Caco-2 (cell line): ENCODE results near the gene LHX4. TPM values are rescaled to one million over a fixed set of nuclear protein-coding genes. Genes with fewer than 3 reads are reported as not detected.

Experiments
- BruUV-seq: library from RNA; stranded (reverse); fragments of 400-500 nt; replicated peaks from 2 replicates; lab custom pipeline; 2021; lab: Mats Ljungman, UMichigan
- CTCF ChIA-PET: fragments of 300-600 bp; sonication (Branson Sonifier 250); formaldehyde crosslinking; loops from one replicate; lab custom pipeline; 2022; ENCODE audit warnings: antibody characterized with exemption; lab: Charles Lee
- POLR2A ChIA-PET: fragments of 300-600 bp; sonication (Branson Sonifier 250); formaldehyde crosslinking; loops from one replicate; lab custom pipeline; 2022; ENCODE audit warnings: antibody characterized with exemption; lab: Charles Lee
- DNase-seq, 2 experiments: peaks; one replicate each; pipeline versions ENCODE4 v3.0.0 to v3.0.0-alpha.2; 2020 to 2022
- H3K27me3 ChIP-seq: replicated peaks from 2 replicates; pipeline ENCODE4 v1.6.0; 2011; ENCODE audit warnings: low read length; ENCODE audit not compliant: control insufficient read depth, insufficient read depth
- H3K36me3 ChIP-seq: 2 replicates; pipeline ENCODE4 v1.5.1; 2011; ENCODE audit warnings: low read length; ENCODE audit not compliant: control insufficient read depth, insufficient read depth
- H3K4me1 ChIP-seq: fragments of 250-450 bp; sonication (Bioruptor Pico); 2 replicates; pipeline ENCODE4 v1.5.1; 2020; ENCODE audit warnings: mild to moderate bottlenecking
- H3K4me3 ChIP-seq: 2 replicates; pipeline ENCODE4 v1.5.1; 2011; ENCODE audit warnings: low read depth, mild to moderate bottlenecking, control low read depth, low read length
- H3K9me3 ChIP-seq: fragments of 250-450 bp; sonication (Bioruptor Pico); 2 replicates; pipeline ENCODE4 v1.5.1; 2020; ENCODE audit warnings: mild to moderate bottlenecking, moderate library complexity
- H3K27ac Mint-ChIP-seq: one replicate; pipeline ENCODE4 v1.8.0; 2022; ENCODE audit warnings: mixed read lengths; ENCODE audit not compliant: unreplicated experiment
- H3K27me3 Mint-ChIP-seq: one replicate; pipeline ENCODE4 v1.8.0; 2022; ENCODE audit warnings: mixed read lengths; ENCODE audit not compliant: insufficient read depth, unreplicated experiment
- H3K36me3 Mint-ChIP-seq: one replicate; pipeline ENCODE4 v1.8.0; 2022; ENCODE audit warnings: mild to moderate bottlenecking, mixed read lengths; ENCODE audit not compliant: insufficient read depth, unreplicated experiment
- H3K4me1 Mint-ChIP-seq: one replicate; pipeline ENCODE4 v1.8.0; 2022; ENCODE audit warnings: low read depth, mixed read lengths; ENCODE audit not compliant: unreplicated experiment
- H3K4me3 Mint-ChIP-seq: one replicate; pipeline ENCODE4 v1.8.0; 2022; ENCODE audit warnings: mild to moderate bottlenecking, moderate library complexity, mixed read lengths; ENCODE audit not compliant: unreplicated experiment
- H3K9me3 Mint-ChIP-seq: one replicate; pipeline ENCODE4 v1.8.0; 2022; ENCODE audit warnings: mixed read lengths; ENCODE audit not compliant: unreplicated experiment
- intact Hi-C: fragments of 100-400 bp; cut with micrococcal nuclease; formaldehyde crosslinking; loops from one replicate; pipeline ENCODE4 v1.10.0; 2022; ENCODE audit not compliant: unreplicated experiment
- total RNA-seq: library from RNA; stranded (reverse); gene quantifications from 2 replicates; pipeline ENCODE4 v1.2.3, GENCODE V29; 2022
- TF ChIP-seq, protein P1 (sequence below), 2 experiments: fragments of 200-600 bp in 1 of 2; IDR thresholded peaks; 1 replicate in 1 of 2; 2 replicates in 1 of 2; pipeline versions ENCODE4 v1.5.1 to v1.8.0; 2011 to 2022; ENCODE audit warnings: antibody characterized with exemption in 1 of 2, control low read depth in 1 of 2, inconsistent platforms in 1 of 2, low read depth in 1 of 2, low read length in 1 of 2, mild to moderate bottlenecking in 1 of 2, moderate library complexity in 1 of 2; ENCODE audit not compliant: insufficient read depth in 1 of 2, severe bottlenecking in 1 of 2, unreplicated experiment in 1 of 2

Gene LHX4
- total RNA-seq, 1 experiment from 2014 or later = 0.16 TPM

DNA sequence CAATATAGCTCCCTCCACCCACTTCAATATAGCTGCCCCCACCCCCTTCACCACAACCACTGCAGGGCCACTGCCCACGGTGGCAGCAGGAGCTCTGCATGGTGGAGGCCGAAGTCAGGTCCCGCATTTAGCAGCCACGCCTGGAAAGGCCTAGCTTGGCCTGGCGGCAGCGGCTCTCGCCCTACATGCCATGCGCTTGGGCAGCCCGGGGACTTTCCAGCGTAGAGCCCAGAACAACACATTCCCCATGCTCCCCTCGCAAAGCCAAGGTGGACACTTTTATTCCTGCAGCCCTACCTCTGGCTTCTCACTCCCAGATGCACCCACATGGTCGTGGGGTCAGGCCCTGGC lies 37.1 kb downstream of the LHX4 start:
- Mint-ChIP-seq H3K27ac (no peak overlapping the region), H3K4me3 (no peak overlapping the region), H3K27me3 (no peaks in the 10 kb centered on the region), H3K4me1 (peaks cover 12% of the 10 kb centered on the region), H3K36me3 (peaks cover 22% of the 10 kb centered on the region), H3K9me3 (no peaks in the 10 kb centered on the region)
- Histone ChIP-seq H3K27me3 (no peaks in the 10 kb centered on the region), H3K9me3 (no peaks in the 10 kb centered on the region), H3K36me3 (no peaks in the 10 kb centered on the region; the same call in 1 of the 2 replicates), H3K4me1 (peaks cover 10% of the 10 kb centered on the region; the same call in 1 of the 2 replicates), H3K4me3 (no peak overlapping the region)
- CTCF ChIA-PET = no interaction called here
- POLR2A ChIA-PET = no interaction called here
- intact Hi-C loops = no loop called here
- no TSS peak for BruUV-seq
- TF ChIP-seq, protein P1, sequence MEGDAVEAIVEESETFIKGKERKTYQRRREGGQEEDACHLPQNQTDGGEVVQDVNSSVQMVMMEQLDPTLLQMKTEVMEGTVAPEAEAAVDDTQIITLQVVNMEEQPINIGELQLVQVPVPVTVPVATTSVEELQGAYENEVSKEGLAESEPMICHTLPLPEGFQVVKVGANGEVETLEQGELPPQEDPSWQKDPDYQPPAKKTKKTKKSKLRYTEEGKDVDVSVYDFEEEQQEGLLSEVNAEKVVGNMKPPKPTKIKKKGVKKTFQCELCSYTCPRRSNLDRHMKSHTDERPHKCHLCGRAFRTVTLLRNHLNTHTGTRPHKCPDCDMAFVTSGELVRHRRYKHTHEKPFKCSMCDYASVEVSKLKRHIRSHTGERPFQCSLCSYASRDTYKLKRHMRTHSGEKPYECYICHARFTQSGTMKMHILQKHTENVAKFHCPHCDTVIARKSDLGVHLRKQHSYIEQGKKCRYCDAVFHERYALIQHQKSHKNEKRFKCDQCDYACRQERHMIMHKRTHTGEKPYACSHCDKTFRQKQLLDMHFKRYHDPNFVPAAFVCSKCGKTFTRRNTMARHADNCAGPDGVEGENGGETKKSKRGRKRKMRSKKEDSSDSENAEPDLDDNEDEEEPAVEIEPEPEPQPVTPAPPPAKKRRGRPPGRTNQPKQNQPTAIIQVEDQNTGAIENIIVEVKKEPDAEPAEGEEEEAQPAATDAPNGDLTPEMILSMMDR (IDR thresholded peaks at IDR 0.05; ENCODE audit: insufficient read depth in 1 of 2, low read depth in 1 of 2, low read length in 1 of 2, severe bottlenecking in 1 of 2, unreplicated experiment in 1 of 2) = no peak
- DNase-seq = no peak

DNA sequence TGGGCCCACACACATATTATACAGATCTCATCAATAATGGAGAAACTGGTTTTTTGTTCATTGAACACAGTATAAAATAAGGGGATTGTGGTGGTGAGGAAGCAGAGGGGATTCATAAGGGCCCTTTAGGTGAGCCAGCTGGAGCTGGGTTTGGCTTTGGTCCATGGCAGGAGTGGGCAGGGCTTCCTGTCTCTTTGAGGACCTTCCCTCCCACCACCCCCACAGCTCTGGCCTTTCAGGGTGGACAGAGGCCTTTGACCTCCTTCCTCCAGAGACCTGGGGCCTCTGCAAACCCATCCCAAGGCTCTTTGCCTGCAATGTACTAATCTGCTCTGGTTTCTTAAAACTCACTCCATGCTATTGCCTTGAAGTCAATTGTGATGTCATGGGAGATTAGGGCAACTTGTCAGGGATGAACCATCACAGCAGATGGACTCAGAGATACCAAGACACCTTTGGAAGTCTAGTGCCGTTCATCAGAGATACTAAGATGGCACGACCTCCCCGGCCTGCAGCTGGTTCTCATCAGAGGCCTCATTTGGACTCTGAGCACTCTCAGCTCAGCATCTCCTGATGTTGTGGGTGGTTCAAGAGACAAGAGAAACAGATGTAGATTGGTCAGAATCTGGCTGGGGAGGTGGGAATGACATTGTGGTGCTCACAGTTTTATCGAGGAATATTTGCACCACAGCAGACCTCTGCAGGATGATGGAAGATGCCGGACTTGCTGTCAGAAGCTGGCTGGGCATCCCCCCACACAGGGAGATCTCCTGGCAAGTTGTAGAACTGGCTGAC lies 37.9 kb downstream of the LHX4 start:
- Mint-ChIP-seq H3K9me3 (no peaks in the 10 kb centered on the region), H3K4me3 (no peak overlapping the region), H3K27ac (no peak overlapping the region), H3K27me3 (no peaks in the 10 kb centered on the region), H3K36me3 (peaks cover 22% of the 10 kb centered on the region), H3K4me1 (peaks cover 12% of the 10 kb centered on the region)
- Histone ChIP-seq H3K9me3 (no peaks in the 10 kb centered on the region), H3K4me1 (peaks cover 10% of the 10 kb centered on the region; the same call in 1 of the 2 replicates), H3K36me3 (no peaks in the 10 kb centered on the region; the same call in 1 of the 2 replicates), H3K27me3 (no peaks in the 10 kb centered on the region), H3K4me3 (no peak overlapping the region)
- CTCF ChIA-PET = no interaction called here
- intact Hi-C loops = no loop called here
- POLR2A ChIA-PET = no interaction called here
- TF ChIP-seq, protein P1 (IDR thresholded peaks at IDR 0.05; ENCODE audit: insufficient read depth in 1 of 2, low read depth in 1 of 2, low read length in 1 of 2, severe bottlenecking in 1 of 2, unreplicated experiment in 1 of 2) = no peak
- BruUV-seq = no TSS peak
- DNase-seq = no peak

DNA sequence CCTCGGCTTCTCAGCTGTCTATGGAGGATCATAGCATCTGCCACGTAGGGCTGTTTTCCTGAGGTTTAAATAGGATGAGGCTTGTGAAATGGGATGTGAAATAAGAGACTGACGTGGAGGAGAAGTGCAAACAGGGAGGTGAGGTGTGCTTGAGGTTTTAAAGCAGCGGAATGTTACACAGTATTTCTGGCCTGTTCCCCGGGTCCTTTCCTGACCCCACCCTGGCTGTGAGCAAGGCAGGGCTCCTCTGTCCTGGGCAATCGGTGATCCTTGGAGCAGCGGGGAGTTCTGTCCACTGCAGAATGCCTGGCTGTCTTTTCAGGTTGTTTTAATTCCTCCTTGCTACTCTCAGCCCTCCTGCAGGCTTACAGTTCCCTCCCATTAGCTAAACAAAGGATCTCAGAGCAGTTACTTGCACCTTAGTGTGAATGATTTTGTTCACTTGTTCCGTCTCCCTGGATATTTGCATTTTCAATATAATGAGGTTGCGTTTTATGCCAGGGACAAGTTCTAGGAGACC lies 38.6 kb downstream of the LHX4 start:
- Mint-ChIP-seq H3K4me1 (peaks cover 12% of the 10 kb centered on the region), H3K27ac (no peak overlapping the region), H3K4me3 (no peak overlapping the region), H3K36me3 (peaks cover 22% of the 10 kb centered on the region), H3K9me3 (no peaks in the 10 kb centered on the region), H3K27me3 (no peaks in the 10 kb centered on the region)
- BruUV-seq = TSS peak; percentile 6
- TF ChIP-seq, protein P1 (IDR thresholded peaks at IDR 0.05; ENCODE audit: insufficient read depth in 1 of 2, low read depth in 1 of 2, low read length in 1 of 2, severe bottlenecking in 1 of 2, unreplicated experiment in 1 of 2) = no peak
- no peaks in the 10 kb centered on the region; the same call in 1 of the 2 replicates for H3K36me3 ChIP-seq
- ChIA-PET POLR2A (no interaction called here), CTCF (no interaction called here)
- DNase-seq = no peak
- peaks cover 10% of the 10 kb centered on the region; the same call in 1 of the 2 replicates for H3K4me1 ChIP-seq
- no peaks in the 10 kb centered on the region for H3K27me3 ChIP-seq
- H3K4me3 ChIP-seq = no peak overlapping the region
- intact Hi-C loops = no loop called here
- no peaks in the 10 kb centered on the region for H3K9me3 ChIP-seq
